Memory B cell (primary cell): Measurements from ENCODE around the gene PIP5K1C.
"Not testable (repeated sequence)": the region's sequence is repeated elsewhere in the genome, so short reads cannot be mapped to it uniquely, and the experiment has no call there.

Experiments used
- ATAC-seq: fragments of 150-1000 bp; cut with Tn5 transposase; 2 replicates; pipeline ENCODE4 v1.10.0; 2021; ENCODE audit warnings: low read depth, mild to moderate bottlenecking, moderate library complexity
- DNase-seq, 2 donors: peaks; one replicate each; pipeline ENCODE4 v3.0.0; 2022; ENCODE audit warnings: low spot score in 2 of 2
- H3K27ac Mint-ChIP-seq: one replicate; pipeline ENCODE4 v1.8.0; 2022; ENCODE audit warnings: mild to moderate bottlenecking, moderate library complexity, mixed read lengths
- H3K27me3 Mint-ChIP-seq: one replicate; pipeline ENCODE4 v1.8.0; 2022; ENCODE audit warnings: mixed read lengths
- H3K36me3 Mint-ChIP-seq: one replicate; pipeline ENCODE4 v1.8.0; 2022; ENCODE audit warnings: mild to moderate bottlenecking, mixed read lengths
- H3K4me1 Mint-ChIP-seq: one replicate; pipeline ENCODE4 v1.8.0; 2022; ENCODE audit warnings: mixed read lengths
- H3K4me3 Mint-ChIP-seq: one replicate; pipeline ENCODE4 v1.8.0; 2022; ENCODE audit warnings: mild to moderate bottlenecking, moderate library complexity, mixed read lengths
- H3K9me3 Mint-ChIP-seq: one replicate; pipeline ENCODE4 v1.8.0; 2022; ENCODE audit warnings: mixed read lengths

Gene PIP5K1C

DNA sequence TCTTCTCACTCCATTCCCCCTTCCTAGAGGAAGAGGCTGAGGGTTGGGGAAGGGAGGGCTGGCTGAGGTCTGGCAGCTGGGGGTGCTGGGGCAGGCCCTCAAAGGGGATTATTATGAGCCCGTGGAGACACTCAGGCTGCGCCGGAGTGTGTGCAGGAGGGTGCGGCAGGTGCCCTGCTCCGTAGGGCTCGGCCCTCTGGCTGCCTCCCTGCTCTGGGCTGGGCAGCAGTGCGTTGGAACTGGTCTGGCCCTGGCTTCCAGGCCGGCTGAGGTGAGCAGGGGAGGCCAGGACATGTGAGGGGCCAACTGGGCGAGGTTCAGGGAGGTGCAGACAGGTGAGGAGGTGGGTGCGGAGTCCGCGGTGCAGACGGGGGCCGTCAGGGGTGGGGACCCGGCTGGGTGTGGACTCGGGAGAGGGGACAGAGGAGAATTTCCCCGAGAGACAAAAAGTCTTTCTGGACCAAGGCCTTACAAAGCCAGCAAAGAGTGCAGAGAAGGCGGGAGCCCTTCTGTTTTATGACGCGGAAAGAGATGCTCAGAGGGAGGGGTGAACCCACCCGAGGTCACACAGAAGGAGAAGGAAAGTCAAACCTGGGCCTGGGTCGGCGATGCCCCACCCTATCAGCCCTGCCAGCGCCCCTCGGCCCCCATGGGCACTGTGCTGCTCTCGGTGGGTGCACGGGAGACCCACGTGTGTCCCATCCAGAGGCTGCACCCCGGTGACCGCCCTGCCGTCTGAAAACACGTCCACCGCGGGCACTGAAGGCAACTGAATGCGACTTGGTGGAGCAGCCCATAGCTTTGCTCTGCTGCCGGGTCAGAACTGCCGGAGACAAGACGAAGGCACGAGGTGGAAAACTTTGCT lies 31.0 kb downstream of the PIP5K1C start:
- no peak overlapping the region for H3K27ac Mint-ChIP-seq
- H3K4me3 Mint-ChIP-seq = no peak overlapping the region
- H3K9me3 Mint-ChIP-seq = no peaks in the 10 kb centered on the region
- ATAC-seq (no peak), DNase-seq (no peak)
- peaks cover 14% of the 10 kb centered on the region for H3K36me3 Mint-ChIP-seq
- peaks cover 23% of the 10 kb centered on the region for H3K4me1 Mint-ChIP-seq
- H3K27me3 Mint-ChIP-seq = peaks cover 2% of the 10 kb centered on the region

GRCh38 chr19:3668331-3669081 lies 31.8 kb downstream of the PIP5K1C start:
- DNase-seq (no peak), ATAC-seq (no peak)
- H3K36me3 Mint-ChIP-seq = peaks cover 16% of the 10 kb centered on the region
- no peaks in the 10 kb centered on the region for H3K9me3 Mint-ChIP-seq
- H3K4me1 Mint-ChIP-seq = peaks cover 23% of the 10 kb centered on the region
- H3K27me3 Mint-ChIP-seq = peaks cover 2% of the 10 kb centered on the region
- no peak overlapping the region for H3K4me3 Mint-ChIP-seq
- no peak overlapping the region for H3K27ac Mint-ChIP-seq

DNA sequence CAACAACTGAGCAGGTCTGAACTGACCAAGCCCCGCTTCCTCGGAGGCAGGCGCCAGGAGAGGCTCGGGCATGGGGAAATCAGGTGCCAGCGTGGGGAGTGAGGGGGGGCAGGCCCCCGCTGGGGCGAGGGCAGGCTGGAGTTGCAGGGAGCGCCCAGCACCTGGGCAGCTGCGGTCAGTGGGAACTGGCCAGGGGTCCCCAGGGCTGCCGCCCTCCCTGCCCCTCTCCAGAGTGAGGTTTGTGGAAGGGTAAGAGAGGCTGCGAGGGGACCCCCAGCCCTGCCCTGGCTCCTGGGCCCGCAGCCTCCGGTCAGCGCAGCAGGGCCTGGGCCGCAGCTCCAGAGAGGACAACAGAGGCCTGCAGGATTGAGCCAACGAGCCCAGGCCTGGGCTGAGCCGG lies 32.5 kb downstream of the PIP5K1C start:
- Mint-ChIP-seq H3K9me3 (no peaks in the 10 kb centered on the region), H3K4me1 (peaks cover 23% of the 10 kb centered on the region), H3K4me3 (no peak overlapping the region), H3K27ac (no peak overlapping the region), H3K36me3 (peaks cover 19% of the 10 kb centered on the region), H3K27me3 (peaks cover 2% of the 10 kb centered on the region)
- DNase-seq (no peak), ATAC-seq (no peak)

DNA sequence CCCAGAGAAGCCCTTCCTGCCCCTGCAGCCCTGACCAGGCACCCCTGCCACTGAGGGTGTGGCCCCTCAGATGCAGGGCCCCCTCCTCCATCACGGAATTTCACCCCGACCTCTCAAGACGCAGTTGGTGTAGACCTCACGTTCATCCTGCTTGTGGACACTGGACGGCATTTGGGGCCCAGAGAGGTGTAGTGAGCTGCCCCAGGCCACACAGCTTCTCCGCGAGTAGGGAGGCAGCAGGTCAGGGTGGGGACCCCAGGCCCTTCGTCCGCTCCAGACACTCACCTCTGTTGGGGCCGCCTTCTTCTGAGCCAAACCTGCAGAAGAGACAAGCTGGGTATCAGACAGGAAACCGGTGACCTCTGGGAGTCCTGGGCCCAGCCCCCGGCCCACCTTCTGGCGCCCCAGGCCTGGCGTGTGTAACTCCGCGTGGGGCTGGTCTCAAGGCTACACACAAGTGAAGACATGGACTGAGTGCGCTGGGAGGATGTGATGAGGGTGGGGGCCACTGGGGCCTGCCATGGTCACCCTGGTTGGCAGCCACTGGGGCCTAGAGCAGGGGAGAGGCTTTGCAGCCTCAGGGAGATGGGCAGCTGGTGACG lies 33.1 kb downstream of the PIP5K1C start:
- no peaks in the 10 kb centered on the region for H3K27me3 Mint-ChIP-seq
- H3K4me1 Mint-ChIP-seq = peaks cover 19% of the 10 kb centered on the region
- peaks cover 19% of the 10 kb centered on the region for H3K36me3 Mint-ChIP-seq

DNA sequence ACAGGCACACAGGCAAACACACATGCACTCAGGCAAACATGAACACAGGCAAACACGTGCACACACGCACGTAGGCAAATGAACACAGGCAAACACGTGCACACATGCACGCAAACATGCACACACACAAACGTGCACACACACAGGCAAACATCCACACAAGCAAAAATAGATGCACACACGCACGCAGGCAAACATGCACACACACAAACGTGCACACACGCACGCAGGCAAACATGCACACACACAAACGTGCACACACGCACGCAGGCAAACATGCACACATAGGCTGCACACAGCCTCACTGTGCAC lies 33.8 kb downstream of the PIP5K1C start:
- peaks cover 21% of the 10 kb centered on the region for H3K36me3 Mint-ChIP-seq
- H3K27ac Mint-ChIP-seq, ATAC-seq, DNase-seq, H3K27me3 Mint-ChIP-seq, H3K9me3 Mint-ChIP-seq, H3K4me3 Mint-ChIP-seq: not testable (repeated sequence)
- H3K4me1 Mint-ChIP-seq = peaks cover 19% of the 10 kb centered on the region

More for the DNA sequence above, 33.1 kb downstream of the PIP5K1C start:
- ATAC-seq (no peak), DNase-seq (no peak)
- H3K9me3 Mint-ChIP-seq = no peaks in the 10 kb centered on the region
- no peak overlapping the region for H3K27ac Mint-ChIP-seq
- H3K4me3 Mint-ChIP-seq = peak overlapping the region; percentile 21

DNA sequence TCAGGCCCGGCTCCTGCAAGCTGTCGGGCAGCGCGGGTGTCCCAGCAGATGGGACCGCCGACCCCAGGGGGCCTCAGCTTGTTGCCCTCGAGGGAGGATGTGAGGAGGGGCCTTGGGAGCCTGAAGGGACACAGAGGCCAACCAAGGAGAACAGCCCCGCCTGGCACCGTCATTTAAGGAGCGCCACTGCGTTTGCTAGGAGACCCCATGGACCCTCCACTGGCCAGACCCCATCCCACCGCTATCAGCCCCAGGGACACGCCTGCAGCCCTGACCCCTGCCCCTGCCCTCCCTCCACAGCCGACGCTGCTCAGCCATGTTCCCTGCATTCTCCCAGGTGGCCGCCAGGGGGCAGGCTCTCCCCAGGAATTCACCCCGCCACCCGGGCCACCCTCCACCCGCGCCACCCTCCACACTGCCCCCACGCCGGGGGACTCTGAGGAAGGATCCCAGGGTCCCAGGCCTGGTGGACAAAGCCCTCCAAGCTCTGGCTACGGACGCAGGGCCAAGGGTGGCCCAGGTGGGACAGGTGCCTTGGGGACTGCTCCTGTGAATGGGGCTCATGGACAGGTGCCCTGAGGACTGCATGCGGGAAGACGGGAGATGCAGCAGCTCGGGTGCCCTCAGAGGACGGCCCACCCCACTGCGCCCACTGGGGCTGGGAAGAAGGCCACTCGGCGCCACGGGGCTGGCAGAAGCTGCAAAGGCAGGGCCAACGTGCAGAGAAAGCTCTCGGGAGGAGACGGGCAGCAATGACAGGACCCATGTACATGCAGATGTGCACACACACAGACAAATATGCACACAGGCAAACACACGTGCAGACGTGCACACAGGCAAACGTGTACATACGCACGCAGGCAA lies 34.4 kb downstream of the PIP5K1C start:
- DNase-seq = peak; percentile 83 to 93
- peaks cover 25% of the 10 kb centered on the region for H3K36me3 Mint-ChIP-seq
- peaks cover 16% of the 10 kb centered on the region for H3K4me1 Mint-ChIP-seq
- ATAC-seq = peak; percentile 89
- H3K4me3 Mint-ChIP-seq = peak overlapping the region; percentile 62
- H3K9me3 Mint-ChIP-seq = no peaks in the 10 kb centered on the region
- H3K27ac Mint-ChIP-seq = no peak overlapping the region
- no peaks in the 10 kb centered on the region for H3K27me3 Mint-ChIP-seq

DNA sequence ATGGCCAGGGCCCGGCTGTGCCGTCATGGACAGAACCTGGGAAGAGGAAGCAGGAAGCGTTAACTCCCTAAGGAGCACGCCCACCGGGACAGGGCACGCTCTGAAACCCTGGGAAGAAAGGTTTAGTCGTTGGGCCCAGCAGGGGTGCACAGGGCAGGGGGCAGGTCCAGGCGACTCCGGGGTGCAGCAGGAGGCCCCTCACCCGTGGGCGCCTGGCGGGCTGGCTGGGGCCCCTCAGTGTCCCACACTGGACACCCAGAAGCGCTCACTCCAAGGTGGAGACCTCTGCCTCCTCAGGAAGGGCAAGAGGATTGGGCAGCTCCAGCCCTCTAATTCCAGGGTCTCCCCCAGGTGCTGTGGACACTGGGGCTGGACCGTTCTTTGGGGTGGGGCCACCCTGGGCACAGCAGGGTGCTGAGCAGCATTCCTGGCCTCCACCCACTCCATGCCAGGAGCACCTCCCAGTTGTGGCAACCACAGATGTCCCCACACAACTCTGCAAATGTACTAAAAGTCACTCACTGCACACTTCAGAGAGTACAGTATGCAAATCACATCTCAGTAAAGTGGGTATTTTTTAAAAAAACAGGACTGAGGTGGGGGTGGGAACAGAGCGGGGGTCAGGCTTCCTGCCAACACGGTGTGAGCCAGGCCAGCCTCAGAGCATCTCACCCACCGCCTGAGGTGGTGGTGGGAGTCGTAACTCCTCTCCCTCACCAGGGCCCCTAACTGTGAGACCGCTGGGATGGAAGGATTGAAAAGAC lies 35.2 kb downstream of the PIP5K1C start:
- no peaks in the 10 kb centered on the region for H3K9me3 Mint-ChIP-seq
- H3K36me3 Mint-ChIP-seq = peaks cover 27% of the 10 kb centered on the region
- peaks cover 14% of the 10 kb centered on the region for H3K4me1 Mint-ChIP-seq
- peak; percentile 62 for ATAC-seq
- no peak overlapping the region for H3K27ac Mint-ChIP-seq
- no peaks in the 10 kb centered on the region for H3K27me3 Mint-ChIP-seq
- DNase-seq = no peak
- peak overlapping the region; percentile 62 for H3K4me3 Mint-ChIP-seq

- Mint-ChIP-seq H3K27me3 (no peaks in the 10 kb centered on the region), H3K4me3 (no peak overlapping the region), H3K9me3 (no peaks in the 10 kb centered on the region), H3K27ac (no peak overlapping the region), H3K4me1 (peaks cover 14% of the 10 kb centered on the region), H3K36me3 (peaks cover 30% of the 10 kb centered on the region)
- ATAC-seq (no peak), DNase-seq (no peak)
Measured at GRCh38 chr19:3663838-3664237, 36.4 kb downstream of the PIP5K1C start.

- Mint-ChIP-seq H3K27ac (no peak overlapping the region), H3K4me3 (no peak overlapping the region), H3K36me3 (peaks cover 32% of the 10 kb centered on the region), H3K9me3 (no peaks in the 10 kb centered on the region), H3K4me1 (peaks cover 14% of the 10 kb centered on the region), H3K27me3 (no peaks in the 10 kb centered on the region)
- DNase-seq (no peak), ATAC-seq (no peak)
Measured at GRCh38 chr19:3661284-3662238, 38.7 kb downstream of the PIP5K1C start.

GRCh38 chr19:3660493-3661219 lies 39.6 kb downstream of the PIP5K1C start:
- H3K36me3 Mint-ChIP-seq = peaks cover 27% of the 10 kb centered on the region
- no peaks in the 10 kb centered on the region for H3K9me3 Mint-ChIP-seq
- H3K4me1 Mint-ChIP-seq = peaks cover 5% of the 10 kb centered on the region
- no peak overlapping the region for H3K27ac Mint-ChIP-seq
- no peaks in the 10 kb centered on the region for H3K27me3 Mint-ChIP-seq
- ATAC-seq = no peak
- DNase-seq = no peak
- H3K4me3 Mint-ChIP-seq = no peak overlapping the region

DNA sequence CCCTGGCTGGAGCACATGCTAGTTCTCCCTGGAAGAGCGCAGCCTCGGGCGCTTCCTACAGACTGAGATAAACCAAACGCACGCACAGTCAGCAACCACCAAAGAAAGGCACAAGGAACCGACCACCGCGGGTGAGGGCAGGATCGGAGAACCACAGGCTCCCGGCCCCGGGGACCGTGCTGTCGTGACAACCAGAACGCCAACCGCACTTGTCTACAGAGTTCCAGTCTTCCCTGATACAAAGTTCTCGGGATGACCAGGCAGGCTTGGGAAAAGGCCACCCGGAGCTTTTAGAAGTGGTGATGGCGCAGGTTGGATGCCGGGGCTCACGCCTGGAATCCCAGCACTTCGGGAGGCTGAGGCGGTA lies 40.5 kb downstream of the PIP5K1C start:
- ATAC-seq = no peak
- H3K27me3 Mint-ChIP-seq = no peaks in the 10 kb centered on the region
- no peaks in the 10 kb centered on the region for H3K9me3 Mint-ChIP-seq
- peaks cover 4% of the 10 kb centered on the region for H3K4me1 Mint-ChIP-seq
- H3K27ac Mint-ChIP-seq = no peak overlapping the region
- H3K4me3 Mint-ChIP-seq = no peak overlapping the region
- H3K36me3 Mint-ChIP-seq = peaks cover 27% of the 10 kb centered on the region
- DNase-seq = no peak
